ENCODE measurements around the gene AHSP. TPM values are rescaled to one million over a fixed set of nuclear protein-coding genes. Genes with fewer than 3 reads are reported as not detected.

AHSP gene
- total RNA-seq, 2 donors from 2014 or later, result not detected

DNA sequence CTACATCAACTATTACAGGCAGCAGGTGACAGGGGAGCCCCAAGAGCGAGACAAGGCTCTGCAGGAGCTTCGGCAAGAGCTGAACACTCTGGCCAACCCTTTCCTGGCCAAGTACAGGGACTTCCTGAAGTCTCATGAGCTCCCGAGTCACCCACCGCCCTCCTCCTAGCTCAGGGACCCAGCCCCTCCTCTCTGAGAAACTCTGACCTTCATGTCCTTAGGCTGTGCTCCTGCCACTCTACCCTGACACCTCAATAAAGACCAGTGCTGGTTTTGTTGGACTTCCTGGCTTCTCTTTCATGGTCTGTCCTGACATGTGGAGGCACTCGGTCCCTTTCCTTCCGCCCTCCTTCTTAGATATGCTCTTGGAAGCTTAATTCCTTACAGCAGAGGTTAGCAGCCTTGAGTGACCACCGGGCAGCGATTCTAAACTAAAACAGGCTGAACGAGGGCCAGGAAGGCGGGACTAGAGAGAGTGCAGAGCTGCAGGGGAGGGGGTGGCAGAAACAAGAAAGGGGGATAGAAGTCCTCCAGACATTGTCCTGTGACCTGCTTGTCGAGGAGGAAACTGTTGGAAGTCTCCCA is 915 bp downstream of the AHSP start:
- Histone ChIP-seq H3K9me3 (no peaks in the 10 kb centered on the region), H3K4me1 (ENCODE audit: control insufficient read depth in 1 of 2, low read depth in 2 of 2) (peaks cover 0 to 5% of the 10 kb centered on the region in 2 donors), H3K4me3 (peak overlapping the region; percentile 69), H3K27me3 (replicated peaks; ENCODE audit: insufficient read depth) (no peaks in the 10 kb centered on the region), H3K36me3 (no peaks in the 10 kb centered on the region), H3K27ac (no peak overlapping the region)
- no peak for TF ChIP-seq CTCF (IDR thresholded peaks at IDR 0.05)
- ATAC-seq (ENCODE audit: insufficient number of reproducible peaks, low FRiP score, low read depth), result no peak
- DNase-seq (ENCODE audit: low spot score), result no peak

- H3K27ac ChIP-seq, result no peak overlapping the region
- ATAC-seq (ENCODE audit: insufficient number of reproducible peaks, low FRiP score, low read depth) (no peak), DNase-seq (ENCODE audit: low spot score) (no peak)
- H3K9me3 ChIP-seq, result no peaks in the 10 kb centered on the region
- no peak for TF ChIP-seq CTCF (IDR thresholded peaks at IDR 0.05)
- H3K27me3 ChIP-seq (replicated peaks; ENCODE audit: insufficient read depth), result no peaks in the 10 kb centered on the region
- peaks cover 0 to 5% of the 10 kb centered on the region in 2 donors for H3K4me1 ChIP-seq (ENCODE audit: control insufficient read depth in 1 of 2, low read depth in 2 of 2)
- peak overlapping the region; percentile 69 for H3K4me3 ChIP-seq
- H3K36me3 ChIP-seq, result no peaks in the 10 kb centered on the region
Observed at GRCh38 chr16:31529108-31529936, 1.6 kb downstream of the AHSP start.

GRCh38 chr16:31529937-31530312 is 2.2 kb downstream of the AHSP start:
- H3K4me1 ChIP-seq (ENCODE audit: control insufficient read depth in 1 of 2, low read depth in 2 of 2), result peaks cover 0 to 5% of the 10 kb centered on the region in 2 donors
- H3K27me3 ChIP-seq (replicated peaks; ENCODE audit: insufficient read depth), result no peaks in the 10 kb centered on the region
- H3K36me3 ChIP-seq, result no peaks in the 10 kb centered on the region
- TF ChIP-seq CTCF (IDR thresholded peaks at IDR 0.05), result no peak
- H3K9me3 ChIP-seq, result no peaks in the 10 kb centered on the region
- H3K4me3 ChIP-seq, result peak overlapping the region; percentile 69
- no peak for DNase-seq (ENCODE audit: low spot score)
- ATAC-seq (ENCODE audit: insufficient number of reproducible peaks, low FRiP score, low read depth), result no peak
- H3K27ac ChIP-seq, result no peak overlapping the region

DNA sequence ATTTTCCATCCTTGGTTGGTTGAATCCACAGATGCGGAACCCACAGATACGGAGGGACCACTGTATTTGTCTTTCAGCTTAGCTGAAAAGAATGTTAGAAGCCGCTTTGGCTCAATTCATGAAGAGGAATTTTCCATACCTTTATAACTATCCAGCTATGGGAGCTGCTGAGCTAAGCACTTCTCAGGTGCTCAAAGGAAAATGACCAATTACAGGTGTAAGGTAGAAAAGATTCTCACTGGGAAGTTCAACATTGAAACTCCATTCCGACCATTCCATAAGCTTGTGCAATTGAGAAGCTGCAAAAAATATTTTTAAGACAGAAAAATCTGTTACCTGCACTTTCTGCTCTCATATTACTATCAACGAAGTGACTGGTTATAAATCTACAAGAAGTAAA is 2.7 kb downstream of the AHSP start:
- no peak overlapping the region for H3K4me3 ChIP-seq
- ATAC-seq (ENCODE audit: insufficient number of reproducible peaks, low FRiP score, low read depth) (no peak), DNase-seq (ENCODE audit: low spot score) (no peak)
- H3K27me3 ChIP-seq (replicated peaks; ENCODE audit: insufficient read depth), result no peaks in the 10 kb centered on the region
- H3K4me1 ChIP-seq (ENCODE audit: control insufficient read depth in 1 of 2, low read depth in 2 of 2), result peaks cover 0 to 5% of the 10 kb centered on the region in 2 donors
- H3K36me3 ChIP-seq, result no peaks in the 10 kb centered on the region
- no peak for TF ChIP-seq CTCF (IDR thresholded peaks at IDR 0.05)
- no peaks in the 10 kb centered on the region for H3K9me3 ChIP-seq
- H3K27ac ChIP-seq, result no peak overlapping the region

- no peak for ATAC-seq (ENCODE audit: insufficient number of reproducible peaks, low FRiP score, low read depth)
- no peak overlapping the region for H3K27ac ChIP-seq
Observed at GRCh38 chr16:31531096-31531495, 3.4 kb downstream of the AHSP start.

More at GRCh38 chr16:31531096-31531495, 3.4 kb downstream of the AHSP start:
- H3K36me3 ChIP-seq, result no peaks in the 10 kb centered on the region
- TF ChIP-seq CTCF (IDR thresholded peaks at IDR 0.05), result no peak
- H3K9me3 ChIP-seq, result no peaks in the 10 kb centered on the region
- no peak for DNase-seq (ENCODE audit: low spot score)
- peaks cover 0 to 5% of the 10 kb centered on the region in 2 donors for H3K4me1 ChIP-seq (ENCODE audit: control insufficient read depth in 1 of 2, low read depth in 2 of 2)
- no peaks in the 10 kb centered on the region for H3K27me3 ChIP-seq (replicated peaks; ENCODE audit: insufficient read depth)
- H3K4me3 ChIP-seq, result no peak overlapping the region
